Mesodermal cell (in vitro differentiated cells): Measurements from ENCODE around the gene HYAL4.
A peak's percentile ranks its signal among the peaks of the same experiment; 100 is the strongest.
"Not testable (repeated sequence)": the region's sequence is repeated elsewhere in the genome, so short reads cannot be mapped to it uniquely, and the experiment has no call there.

Experiments used
- H3K27ac ChIP-seq: 2 replicates; pipeline ENCODE4 v1.7.0; 2013; ENCODE audit warnings: mild to moderate bottlenecking, low read depth, low read length, moderate library complexity; ENCODE audit not compliant: severe bottlenecking
- H3K36me3 ChIP-seq: 2 replicates; pipeline ENCODE4 v1.7.1; 2013; ENCODE audit warnings: mild to moderate bottlenecking, low read length, moderate library complexity; ENCODE audit not compliant: control insufficient read depth, insufficient read depth
- H3K4me1 ChIP-seq: one replicate; pipeline ENCODE4 v1.7.1; 2013; ENCODE audit warnings: mild to moderate bottlenecking, low read length; ENCODE audit not compliant: insufficient read depth, control insufficient read depth, poor library complexity, severe bottlenecking
- H3K4me3 ChIP-seq: 2 replicates; pipeline ENCODE4 v1.7.0; 2013; ENCODE audit warnings: low read length, control low read depth, mild to moderate bottlenecking; ENCODE audit not compliant: insufficient read depth, poor library complexity, severe bottlenecking; ENCODE audit errors: extremely low read depth
- H3K9me3 ChIP-seq: 2 replicates; pipeline ENCODE4 v1.7.1; 2013; ENCODE audit warnings: mild to moderate bottlenecking, low read length, moderate library complexity; ENCODE audit not compliant: control insufficient read depth
- WGBS, 2 experiments: methylation state at CpG; one replicate each; pipeline ENCODE4 v1.1.5; 2013; ENCODE audit warnings: missing lambda C conversion rate in 2 of 2; ENCODE audit not compliant: insufficient coverage in 2 of 2; 5-methylcytosine and 5-hydroxymethylcytosine counted together

The HYAL4 gene

GRCh38 chr7:123847868-123848267, 2.9 kb downstream of the HYAL4 start:
- no peaks in the 10 kb centered on the region for H3K4me1 ChIP-seq
- H3K9me3 ChIP-seq, result no peaks in the 10 kb centered on the region
- 100% methylated on average over 1 of the region's 1 CpG; no CpG with 5 or more reads in 1 of the 2 experiments for WGBS, 2 experiments

GRCh38 chr7:123849855-123850254, 4.9 kb downstream of the HYAL4 start:
- Histone ChIP-seq H3K9me3 (no peaks in the 10 kb centered on the region), H3K27ac (no peak overlapping the region), H3K4me1 (no peaks in the 10 kb centered on the region), H3K36me3 (no peaks in the 10 kb centered on the region), H3K4me3 (no peak overlapping the region)
- 100% methylated on average over 1 of the region's 1 CpG for WGBS, 2 experiments

More at GRCh38 chr7:123847868-123848267, 2.9 kb downstream of the HYAL4 start:
- H3K27ac ChIP-seq, result no peak overlapping the region
- no peaks in the 10 kb centered on the region for H3K36me3 ChIP-seq
- no peak overlapping the region for H3K4me3 ChIP-seq

- H3K4me1 ChIP-seq, H3K9me3 ChIP-seq, H3K4me3 ChIP-seq, H3K36me3 ChIP-seq, H3K27ac ChIP-seq: not testable (repeated sequence)
- WGBS, 2 experiments, result 100% methylated on average over 1 of the region's 5 CpGs
These were observed 6.4 kb downstream of the HYAL4 start for GRCh38 chr7:123851404-123851803.

GRCh38 chr7:123854291-123854690, 9.3 kb downstream of the HYAL4 start:
- H3K36me3 ChIP-seq, H3K4me3 ChIP-seq, H3K9me3 ChIP-seq, H3K4me1 ChIP-seq, H3K27ac ChIP-seq: not testable (repeated sequence)
- 80% methylated on average over 1 of the region's 2 CpGs; no CpG with 5 or more reads in 1 of the 2 experiments for WGBS, 2 experiments

GRCh38 chr7:123856428-123856827, 11.5 kb downstream of the HYAL4 start:
- 60 to 80% methylated on average over 1 of the region's 1 CpG for WGBS, 2 experiments
- not testable (repeated sequence) for H3K9me3 ChIP-seq, H3K4me3 ChIP-seq, H3K4me1 ChIP-seq, H3K27ac ChIP-seq, H3K36me3 ChIP-seq

- Histone ChIP-seq H3K27ac (no peak overlapping the region), H3K36me3 (no peaks in the 10 kb centered on the region), H3K4me3 (no peak overlapping the region), H3K9me3 (no peaks in the 10 kb centered on the region), H3K4me1 (no peaks in the 10 kb centered on the region)
These were observed 15.9 kb downstream of the HYAL4 start for GRCh38 chr7:123860848-123861247.

- no peaks in the 10 kb centered on the region for H3K9me3 ChIP-seq
- H3K27ac ChIP-seq, result no peak overlapping the region
- H3K36me3 ChIP-seq, result no peaks in the 10 kb centered on the region
- H3K4me1 ChIP-seq, result no peaks in the 10 kb centered on the region
- no peak overlapping the region for H3K4me3 ChIP-seq
These were observed 17.8 kb downstream of the HYAL4 start for GRCh38 chr7:123862775-123863174.

GRCh38 chr7:123863461-123863860, 18.5 kb downstream of the HYAL4 start:
- WGBS, 2 experiments, result 100% methylated on average over 1 of the region's 1 CpG
- H3K27ac ChIP-seq, result no peak overlapping the region
- no peaks in the 10 kb centered on the region for H3K4me1 ChIP-seq
- no peak overlapping the region for H3K4me3 ChIP-seq
- no peaks in the 10 kb centered on the region for H3K36me3 ChIP-seq
- H3K9me3 ChIP-seq, result no peaks in the 10 kb centered on the region

- no peak overlapping the region for H3K27ac ChIP-seq
- WGBS, 2 experiments, result no CpG with 5 or more reads among the region's 1 CpG
- H3K4me3 ChIP-seq, result no peak overlapping the region
- H3K4me1 ChIP-seq, result no peaks in the 10 kb centered on the region
- H3K36me3 ChIP-seq, result no peaks in the 10 kb centered on the region
- no peaks in the 10 kb centered on the region for H3K9me3 ChIP-seq
These were observed 19.0 kb downstream of the HYAL4 start for GRCh38 chr7:123864012-123864411.

- 87 to 90% methylated on average over 2 to 3 of the region's 3 CpGs for WGBS, 2 experiments
- H3K36me3 ChIP-seq, result no peaks in the 10 kb centered on the region
- no peaks in the 10 kb centered on the region for H3K9me3 ChIP-seq
- H3K4me3 ChIP-seq, result no peak overlapping the region
- H3K27ac ChIP-seq, result no peak overlapping the region
- H3K4me1 ChIP-seq, result no peaks in the 10 kb centered on the region
These were observed 19.5 kb downstream of the HYAL4 start for GRCh38 chr7:123864436-123864835.

GRCh38 chr7:123864966-123865365, 20.0 kb downstream of the HYAL4 start:
- Histone ChIP-seq H3K36me3 (no peaks in the 10 kb centered on the region), H3K9me3 (no peaks in the 10 kb centered on the region), H3K4me1 (no peaks in the 10 kb centered on the region), H3K27ac (peak overlapping the region; percentile 38), H3K4me3 (no peak overlapping the region)
- WGBS, 2 experiments, result 80% methylated on average over 1 of the region's 1 CpG; no CpG with 5 or more reads in 1 of the 2 experiments
